UCSD-AML1 (cell line): ENCODE results near the gene ZNF605.
"Not testable (repeated sequence)": the region's sequence is repeated elsewhere in the genome, so short reads cannot be mapped to it uniquely, and the experiment has no call there.

Source experiments
- DNase-seq: peaks from one replicate; lab custom pipeline; 2025; ENCODE audit not compliant: unreplicated experiment; lab: John Stamatoyannopoulos, UW

The ZNF605 gene

DNA sequence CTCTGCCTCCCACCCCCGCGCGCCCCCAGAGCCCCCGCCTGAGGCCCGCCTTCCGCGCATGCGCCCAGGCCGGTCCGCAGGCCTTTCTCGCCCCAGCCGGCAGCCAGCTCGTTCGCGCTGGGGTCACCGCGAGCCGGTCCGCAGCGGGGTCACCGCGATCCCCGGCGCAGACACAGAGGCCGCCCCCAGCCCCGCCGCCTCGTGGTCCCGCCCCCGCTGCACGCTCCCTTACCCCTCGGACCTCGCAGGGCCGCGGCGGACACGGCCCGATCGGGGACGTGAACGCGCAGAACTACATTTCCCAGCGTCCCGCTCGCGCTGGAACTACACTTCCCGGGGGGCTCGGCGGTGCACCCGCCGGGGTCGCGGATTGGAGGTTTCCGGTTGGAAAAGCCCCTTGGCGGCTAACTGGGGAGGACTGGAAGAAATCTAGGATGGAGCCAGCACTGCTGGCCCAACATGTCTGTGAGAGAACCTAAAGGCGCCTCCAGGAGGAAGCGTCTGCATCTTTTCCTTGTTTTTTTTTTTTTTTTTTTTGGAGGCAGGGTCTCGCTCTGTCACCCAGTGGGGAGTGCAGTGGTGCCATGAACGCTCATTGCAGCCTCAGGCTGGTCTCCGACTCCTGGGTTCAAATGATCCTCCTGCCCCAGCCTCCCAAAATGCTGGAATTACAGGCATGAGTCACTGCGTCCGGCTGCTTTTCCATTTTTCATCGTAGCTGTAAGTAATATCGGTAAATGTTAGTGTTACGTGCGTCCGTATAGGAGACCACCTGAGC, at the start of gene ZNF605:
TSS of gene ZNF605 (minus strand) at position 296 of the 778 bp plus-strand sequence. CDS start 10,671 bp downstream, outside the sequence.
- peak; percentile 86 for DNase-seq

GRCh38 chr12:132998741-132999140, 42.6 kb upstream of the ZNF605 start:
- no peak for DNase-seq

DNA sequence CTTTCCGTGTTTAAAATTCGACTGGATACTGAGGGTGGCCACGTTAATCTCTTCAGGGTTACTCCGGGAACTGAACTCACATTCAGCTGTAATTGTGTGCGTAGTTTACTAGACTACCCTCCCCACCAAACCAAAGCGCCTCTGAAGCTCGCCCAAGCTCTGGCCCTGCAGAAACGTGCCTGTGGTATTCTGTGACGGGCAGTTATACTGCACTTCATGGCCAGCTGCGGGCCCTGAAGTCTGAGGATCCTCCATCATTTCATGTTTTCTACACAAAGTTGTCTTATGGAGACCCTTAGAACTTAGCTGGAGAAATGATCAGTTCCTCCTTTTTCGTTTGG, 30.7 kb upstream of the ZNF605 start:
- DNase-seq = no peak

DNA sequence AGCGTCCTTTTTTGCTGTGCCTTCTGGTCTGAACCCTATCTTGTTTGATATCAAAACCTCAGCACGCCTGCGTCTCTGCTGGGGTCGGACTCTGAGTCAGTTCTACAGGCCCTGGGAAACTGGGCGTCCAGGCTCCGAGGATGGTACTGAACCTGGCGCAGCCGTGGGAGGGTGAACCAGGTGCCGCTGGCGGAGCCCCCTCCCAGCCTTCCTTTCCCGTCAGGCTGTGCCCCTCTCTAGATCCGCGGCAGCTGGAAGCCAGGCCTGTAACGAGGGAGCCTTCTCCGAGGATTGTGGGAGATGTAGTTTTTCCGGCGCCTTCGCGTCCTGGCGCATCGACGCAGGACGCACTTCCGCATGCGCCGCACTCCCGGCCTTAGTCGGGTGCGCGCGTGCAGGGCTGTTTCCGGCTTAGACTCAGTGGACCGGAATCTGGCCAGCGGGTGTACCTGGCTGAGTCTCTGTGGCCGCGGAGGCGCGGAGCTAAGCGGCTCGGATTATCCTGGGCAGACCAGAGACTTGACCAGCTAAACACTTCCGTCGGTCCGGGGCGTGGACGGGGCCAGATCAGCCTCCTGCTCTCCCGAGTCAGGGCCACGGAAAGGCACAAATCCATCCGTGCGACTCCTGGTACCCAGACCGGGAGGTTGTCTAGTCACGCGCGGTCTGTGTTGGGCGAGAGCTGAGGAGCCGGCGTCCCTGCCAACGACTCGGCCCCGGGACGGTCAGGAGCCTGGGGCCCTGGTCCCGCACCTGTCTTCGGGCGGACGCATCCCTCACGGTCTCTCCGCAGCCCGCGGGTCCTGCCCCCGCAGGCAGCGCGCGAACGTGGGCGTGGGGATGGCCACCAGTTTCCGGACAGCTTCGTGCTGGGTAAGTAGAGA, 30.1 kb upstream of the ZNF605 start, which contains the start of gene ZNF26:
TSS of gene ZNF26 (plus strand) at position 367 of the 884 bp plus-strand sequence. CDS start at position 841, 474 bp downstream.
- peak; percentile 91 for DNase-seq

DNA sequence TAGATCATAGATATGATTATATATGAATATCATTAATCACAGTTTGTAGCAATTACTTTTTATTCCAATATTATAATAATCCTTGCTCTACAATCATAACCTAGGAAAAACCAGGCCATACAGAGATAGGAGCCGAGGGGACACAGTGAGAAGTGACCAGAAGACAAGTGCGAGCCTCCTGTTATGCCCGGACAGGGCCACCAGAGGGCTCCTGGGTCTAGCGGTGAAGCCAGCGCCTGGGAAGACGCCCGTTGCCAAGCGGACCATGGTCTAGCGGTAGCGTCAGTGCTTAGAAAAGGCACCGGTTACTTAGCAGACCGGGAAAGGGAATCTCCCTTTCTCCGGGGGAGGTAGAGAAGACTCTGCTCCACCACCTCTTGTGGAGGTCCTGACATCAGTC, 20.8 kb upstream of the ZNF605 start:
- DNase-seq = not testable (repeated sequence)

GRCh38 chr12:132972374-132972773, 16.3 kb upstream of the ZNF605 start:
- DNase-seq = no peak

DNA sequence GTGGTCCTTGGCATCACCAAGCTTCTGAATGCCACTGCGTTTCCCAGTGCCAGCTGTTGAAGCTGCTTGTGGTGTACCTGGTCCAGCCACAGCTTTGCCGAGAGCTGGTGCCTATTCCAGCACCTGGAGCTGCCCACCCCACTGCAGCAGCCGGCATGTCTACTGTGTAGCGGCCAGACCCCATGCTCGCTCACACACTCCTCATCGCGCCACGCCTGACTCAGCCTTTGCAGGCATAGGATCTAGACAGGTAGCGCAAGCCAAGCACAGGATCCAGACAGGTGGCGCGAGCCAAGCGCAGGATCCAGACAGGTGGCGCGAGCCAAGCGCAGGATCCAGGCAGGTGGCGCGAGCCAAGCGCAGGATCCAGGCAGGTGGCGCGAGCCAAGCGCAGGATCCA, 11.6 kb upstream of the ZNF605 start:
- no peak for DNase-seq

DNA sequence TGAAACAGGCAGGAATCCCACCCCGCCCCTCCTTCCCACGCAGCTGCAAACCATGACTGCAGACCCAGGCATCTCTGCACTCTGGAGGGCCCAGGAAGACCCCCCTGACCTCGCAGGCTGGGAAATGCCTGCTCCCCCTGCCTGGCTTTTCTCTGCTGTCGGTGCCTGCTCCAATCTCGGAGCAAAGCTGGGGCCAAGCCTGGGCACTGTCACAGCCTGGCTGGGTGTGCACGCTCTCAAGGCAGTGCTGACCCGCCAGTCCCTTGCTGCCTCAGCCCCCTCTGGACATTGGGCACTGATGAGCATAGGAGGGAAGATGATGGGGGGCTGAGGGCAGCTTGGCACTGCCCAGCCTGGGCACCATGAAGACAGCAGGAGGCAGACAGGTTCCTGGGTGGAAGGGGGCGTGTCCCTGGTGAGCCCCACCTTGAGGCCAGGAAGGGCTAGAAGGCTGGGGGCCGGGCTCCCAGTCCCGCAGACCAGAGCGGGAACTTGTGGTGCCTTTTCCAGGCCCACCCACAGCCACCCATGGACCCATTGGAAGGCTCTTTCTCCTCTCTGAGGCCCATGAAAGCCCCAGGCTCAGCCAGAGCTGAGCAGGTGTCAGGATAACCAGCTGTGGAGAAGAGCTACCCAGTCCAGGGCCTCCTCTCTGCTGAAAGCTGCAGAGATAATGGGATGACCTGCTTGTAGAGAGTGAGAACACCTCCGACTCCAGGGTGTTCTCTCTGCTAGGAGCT, 10.7 kb upstream of the ZNF605 start:
- no peak for DNase-seq

GRCh38 chr12:132965796-132966195, 9.7 kb upstream of the ZNF605 start:
- DNase-seq = no peak

DNA sequence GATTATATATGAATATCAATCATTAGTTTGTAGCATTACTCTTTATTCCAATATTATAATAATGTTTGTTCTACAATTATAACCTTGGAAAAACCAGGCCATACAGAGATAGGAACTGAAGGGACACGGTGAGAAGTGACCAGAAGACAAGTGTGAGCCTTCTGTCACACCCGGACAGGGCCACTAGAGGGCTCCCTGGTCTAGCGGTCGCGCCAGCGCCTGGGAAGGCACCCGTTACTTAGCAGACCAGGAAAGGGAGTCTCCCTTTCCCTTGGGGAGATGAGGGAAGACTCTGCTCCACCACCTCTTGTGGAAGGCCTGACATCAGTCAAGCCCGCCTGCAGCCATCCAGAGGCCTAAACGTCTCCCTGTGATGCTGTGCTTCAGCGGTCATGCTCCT, 7.8 kb upstream of the ZNF605 start:
- not testable (repeated sequence) for DNase-seq

GRCh38 chr12:132961790-132962189, 5.7 kb upstream of the ZNF605 start:
- DNase-seq = not testable (repeated sequence)

- no peak for DNase-seq
Measured at GRCh38 chr12:132955094-132956010, 754 bp downstream of the ZNF605 start.

DNA sequence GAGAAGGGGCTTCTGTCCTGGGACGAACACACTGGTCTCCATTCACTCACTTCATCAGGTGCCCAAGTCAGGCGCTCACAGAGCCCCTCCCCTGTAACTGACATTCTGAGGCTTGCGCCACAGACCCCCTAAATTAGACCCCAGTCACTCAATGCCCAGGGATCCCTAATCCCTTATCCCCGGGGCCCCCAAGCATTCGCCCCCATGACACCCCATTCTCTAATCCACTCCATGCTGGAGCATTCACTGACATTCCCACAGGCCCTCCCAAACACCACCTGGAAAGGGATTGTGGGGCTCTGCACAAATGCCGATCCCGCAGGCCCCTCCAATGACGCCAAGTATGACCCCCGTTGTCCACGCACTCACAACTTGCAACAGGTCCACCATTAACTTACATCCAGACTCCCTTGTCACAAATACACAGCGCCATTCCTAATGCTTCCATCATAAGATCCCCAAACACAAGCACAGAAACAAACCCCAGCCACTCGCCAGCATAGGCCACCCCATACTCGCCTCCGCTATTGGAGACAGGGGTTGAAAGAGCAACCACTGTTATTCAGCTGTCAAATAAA, 1.5 kb downstream of the ZNF605 start:
- no peak for DNase-seq

DNA sequence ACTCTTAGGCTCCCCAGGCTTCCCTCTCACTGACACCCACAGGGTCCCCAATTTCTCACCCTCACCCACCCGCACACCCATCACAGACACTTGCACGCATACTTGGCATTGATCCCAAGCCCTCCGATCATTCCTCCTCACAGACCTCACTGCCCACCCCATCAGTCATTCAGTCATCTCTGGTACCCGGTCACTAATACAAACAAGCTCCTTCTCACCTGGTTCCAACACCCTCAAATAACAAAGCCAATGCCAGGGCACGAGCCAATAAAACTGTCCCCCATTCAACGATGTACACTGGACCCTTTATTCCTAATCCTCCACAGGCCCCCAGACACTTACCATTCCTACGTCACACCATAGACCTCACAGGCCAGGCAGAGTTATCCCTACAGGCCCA, 2.3 kb downstream of the ZNF605 start:
- no peak for DNase-seq

DNA sequence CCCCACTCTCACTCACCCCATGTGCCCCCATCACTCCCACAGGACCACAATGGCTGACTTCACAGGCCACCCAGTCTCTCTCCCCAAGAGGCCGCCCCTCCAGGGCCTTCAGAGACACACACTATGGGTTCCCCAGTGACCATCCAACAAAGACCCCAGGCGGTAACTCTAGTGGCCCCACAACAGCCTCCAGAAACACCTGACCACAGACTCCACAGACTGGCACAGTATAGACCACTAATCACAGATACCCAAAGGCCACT, 3.0 kb downstream of the ZNF605 start:
- no peak for DNase-seq

- no peak for DNase-seq
Measured at GRCh38 chr12:132952371-132953162, 3.5 kb downstream of the ZNF605 start.

DNA sequence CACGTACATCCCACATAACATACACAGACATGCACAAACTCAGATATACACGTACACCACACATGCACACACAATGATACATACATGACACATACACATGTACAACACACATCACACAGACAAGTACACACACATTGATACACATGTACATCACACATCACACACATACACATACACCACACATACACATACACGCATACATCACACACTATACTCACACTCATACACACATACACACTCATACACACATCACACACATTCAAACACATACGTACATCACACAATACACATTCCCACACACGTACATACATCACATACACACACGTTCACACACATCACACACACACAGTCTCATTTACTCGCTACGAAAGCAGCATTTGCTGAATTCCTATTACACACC, 4.5 kb downstream of the ZNF605 start:
- DNase-seq = no peak

GRCh38 chr12:132950844-132951535, 5.1 kb downstream of the ZNF605 start:
- no peak for DNase-seq
